OCI-LY3 (cell line): ENCODE data around the gene ACIN1.

Source experiments
- EZH2phosphoT487 ChIP-seq: fragments of 200-600 bp; shearing (Covaris generic); IDR thresholded peaks from 2 replicates; pipeline ENCODE4 v1.6.1; 2018; ENCODE audit warnings: antibody characterized with exemption, mixed run types, low read depth
- TF ChIP-seq, protein P1 (sequence below): fragments of 200-600, 300-600 bp; sonication (generic); IDR thresholded peaks from 2 replicates; pipeline ENCODE4 v1.5.1; 2014; ENCODE audit warnings: antibody characterized with exemption, low read length, low read depth

DNA sequence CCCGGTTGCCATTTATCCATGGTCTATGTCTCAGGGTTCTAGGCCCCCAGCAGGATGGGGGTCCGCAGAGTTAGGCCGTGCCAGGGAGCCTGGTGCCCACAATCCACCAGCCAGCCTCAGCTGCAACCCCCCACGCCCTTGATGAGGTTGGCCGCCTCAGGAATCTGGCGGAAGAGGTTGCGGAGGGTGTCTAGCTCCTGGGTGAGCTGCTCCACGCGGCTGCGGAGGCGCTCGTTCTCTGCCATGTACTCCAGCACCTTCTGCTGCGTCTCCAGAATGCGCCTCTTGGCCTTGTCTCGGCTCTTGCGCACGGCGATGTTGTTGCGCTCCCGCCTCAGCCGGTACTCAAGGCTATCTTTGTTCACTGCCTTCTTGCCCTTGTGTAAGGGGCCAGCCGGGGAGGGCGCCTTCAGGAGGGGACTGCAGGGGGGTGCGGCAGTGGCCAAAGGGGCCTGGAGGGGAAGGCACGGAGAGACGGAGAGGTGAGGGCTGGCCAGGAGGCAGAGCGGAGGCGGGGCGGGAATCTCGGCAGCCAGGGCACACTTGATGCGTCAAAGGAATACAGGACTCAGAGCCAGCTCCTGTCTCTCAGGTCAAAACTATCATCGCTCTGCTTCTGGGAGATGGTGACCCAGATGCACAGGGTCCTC lies 22.6 kb upstream of the ACIN1 start:
- TF ChIP-seq, protein P1, sequence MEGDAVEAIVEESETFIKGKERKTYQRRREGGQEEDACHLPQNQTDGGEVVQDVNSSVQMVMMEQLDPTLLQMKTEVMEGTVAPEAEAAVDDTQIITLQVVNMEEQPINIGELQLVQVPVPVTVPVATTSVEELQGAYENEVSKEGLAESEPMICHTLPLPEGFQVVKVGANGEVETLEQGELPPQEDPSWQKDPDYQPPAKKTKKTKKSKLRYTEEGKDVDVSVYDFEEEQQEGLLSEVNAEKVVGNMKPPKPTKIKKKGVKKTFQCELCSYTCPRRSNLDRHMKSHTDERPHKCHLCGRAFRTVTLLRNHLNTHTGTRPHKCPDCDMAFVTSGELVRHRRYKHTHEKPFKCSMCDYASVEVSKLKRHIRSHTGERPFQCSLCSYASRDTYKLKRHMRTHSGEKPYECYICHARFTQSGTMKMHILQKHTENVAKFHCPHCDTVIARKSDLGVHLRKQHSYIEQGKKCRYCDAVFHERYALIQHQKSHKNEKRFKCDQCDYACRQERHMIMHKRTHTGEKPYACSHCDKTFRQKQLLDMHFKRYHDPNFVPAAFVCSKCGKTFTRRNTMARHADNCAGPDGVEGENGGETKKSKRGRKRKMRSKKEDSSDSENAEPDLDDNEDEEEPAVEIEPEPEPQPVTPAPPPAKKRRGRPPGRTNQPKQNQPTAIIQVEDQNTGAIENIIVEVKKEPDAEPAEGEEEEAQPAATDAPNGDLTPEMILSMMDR = no peak
- no peak for TF ChIP-seq EZH2phosphoT487
